Lower leg skin (tissue), 4 donors: Measurements from ENCODE around the gene TMEM150B. TPM values are rescaled to one million over a fixed set of nuclear protein-coding genes. Genes with fewer than 3 reads are reported as not detected.

ENCODE experiments used
- DNase-seq, 2 donors: peaks; one replicate each; pipeline ENCODE4 v3.0.0-alpha.2; 2019; ENCODE audit warnings: low spot score in 2 of 2
- H3K4me3 ChIP-seq: fragments of 200-600 bp; sonication (generic); 2 replicates; pipeline ENCODE4 v1.5.1; 2017; ENCODE audit warnings: mild to moderate bottlenecking, low read depth; ENCODE audit not compliant: poor library complexity, severe bottlenecking
- POLR2A ChIP-seq, 2 donors: fragments of 450-650 bp; IDR thresholded peaks; one replicate each; pipeline ENCODE4 v1.6.1; 2016 to 2017; ENCODE audit warnings: antibody characterized with exemption in 2 of 2, mild to moderate bottlenecking in 1 of 2, moderate library complexity in 1 of 2
- WGBS, 2 donors: methylation state at CpG; one replicate each; pipeline ENCODE4 v1.1.5; 2018; 5-methylcytosine and 5-hydroxymethylcytosine counted together
- intact Hi-C: fragments of 100-400 bp; cut with DNase I; formaldehyde crosslinking; loops from one replicate; pipeline ENCODE4 v1.15.0; 2023; ENCODE audit warnings: low total_unique reads
- total RNA-seq, 4 donors: library from RNA; depleted of rRNA; stranded (reverse); fragments of >200 nt; gene quantifications; one replicate each; pipeline ENCODE4 v1.1.0, GENCODE V29; 2016
- TF ChIP-seq, protein P1 (sequence below), 3 donors: fragments of 450-650 bp; IDR thresholded peaks; one replicate each; pipeline ENCODE4 v1.5.1; 2016; ENCODE audit warnings: antibody characterized with exemption in 3 of 3, mild to moderate bottlenecking in 3 of 3, moderate library complexity in 2 of 3

The TMEM150B gene
- total RNA-seq, 4 donors from 2014 or later: 0.58 TPM; not detected in 3

DNA sequence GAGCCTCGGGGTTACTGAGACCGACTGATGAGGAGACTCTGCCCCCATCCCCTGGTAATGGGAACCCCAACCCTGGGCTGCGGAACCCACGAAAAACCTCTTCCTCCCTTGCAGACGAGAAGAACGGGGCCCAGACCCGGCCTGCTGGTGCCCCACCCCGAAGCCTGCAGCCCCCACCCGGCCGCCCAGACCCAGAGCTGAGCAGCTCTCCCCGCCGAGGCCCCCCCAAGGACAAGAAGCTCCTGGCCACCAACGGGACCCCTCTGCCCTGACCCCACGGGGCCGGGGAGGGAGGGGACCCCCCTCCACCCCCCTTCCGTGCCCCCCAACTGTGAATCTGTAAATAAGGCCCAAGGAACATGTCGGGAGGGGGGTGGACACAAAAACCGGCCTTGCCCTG lies 13.3 kb downstream of the TMEM150B start:
- H3K4me3 ChIP-seq: no peak overlapping the region
- intact Hi-C loops: no loop called here
- DNase-seq: no peak
- 87 to 95% methylated on average over 9 to 14 of the region's 18 CpGs for WGBS, 2 donors
- TF ChIP-seq, protein P1, sequence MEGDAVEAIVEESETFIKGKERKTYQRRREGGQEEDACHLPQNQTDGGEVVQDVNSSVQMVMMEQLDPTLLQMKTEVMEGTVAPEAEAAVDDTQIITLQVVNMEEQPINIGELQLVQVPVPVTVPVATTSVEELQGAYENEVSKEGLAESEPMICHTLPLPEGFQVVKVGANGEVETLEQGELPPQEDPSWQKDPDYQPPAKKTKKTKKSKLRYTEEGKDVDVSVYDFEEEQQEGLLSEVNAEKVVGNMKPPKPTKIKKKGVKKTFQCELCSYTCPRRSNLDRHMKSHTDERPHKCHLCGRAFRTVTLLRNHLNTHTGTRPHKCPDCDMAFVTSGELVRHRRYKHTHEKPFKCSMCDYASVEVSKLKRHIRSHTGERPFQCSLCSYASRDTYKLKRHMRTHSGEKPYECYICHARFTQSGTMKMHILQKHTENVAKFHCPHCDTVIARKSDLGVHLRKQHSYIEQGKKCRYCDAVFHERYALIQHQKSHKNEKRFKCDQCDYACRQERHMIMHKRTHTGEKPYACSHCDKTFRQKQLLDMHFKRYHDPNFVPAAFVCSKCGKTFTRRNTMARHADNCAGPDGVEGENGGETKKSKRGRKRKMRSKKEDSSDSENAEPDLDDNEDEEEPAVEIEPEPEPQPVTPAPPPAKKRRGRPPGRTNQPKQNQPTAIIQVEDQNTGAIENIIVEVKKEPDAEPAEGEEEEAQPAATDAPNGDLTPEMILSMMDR (IDR thresholded peaks at IDR 0.05): no peak
- TF ChIP-seq POLR2A (IDR thresholded peaks at IDR 0.05): no peak

DNA sequence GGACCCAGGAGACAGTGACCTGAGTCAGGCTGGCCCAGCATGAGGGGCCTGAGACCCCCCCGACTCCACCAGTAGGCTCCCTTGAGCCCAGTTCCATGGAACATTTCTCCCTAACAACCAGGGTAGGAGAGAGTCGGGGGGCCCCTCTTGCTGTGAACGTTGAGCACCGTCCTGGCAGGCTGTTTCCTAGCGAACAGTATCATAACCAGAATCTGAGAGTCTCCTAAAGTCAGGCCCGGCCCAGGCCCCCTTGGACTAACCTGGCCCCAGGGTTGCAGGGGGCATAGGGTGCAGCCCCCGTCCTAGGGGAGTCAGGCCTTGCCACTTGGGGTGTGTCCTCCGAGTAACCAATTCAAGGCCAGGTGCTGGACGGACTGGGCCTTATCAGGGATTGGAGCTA lies 13.7 kb downstream of the TMEM150B start:
- DNase-seq: no peak
- intact Hi-C loops: no loop called here
- TF ChIP-seq, protein P1 (IDR thresholded peaks at IDR 0.05): no peak
- TF ChIP-seq POLR2A (IDR thresholded peaks at IDR 0.05): no peak
- 90 to 93% methylated on average over 9 of the region's 9 CpGs for WGBS, 2 donors
- no peak overlapping the region for H3K4me3 ChIP-seq

DNA sequence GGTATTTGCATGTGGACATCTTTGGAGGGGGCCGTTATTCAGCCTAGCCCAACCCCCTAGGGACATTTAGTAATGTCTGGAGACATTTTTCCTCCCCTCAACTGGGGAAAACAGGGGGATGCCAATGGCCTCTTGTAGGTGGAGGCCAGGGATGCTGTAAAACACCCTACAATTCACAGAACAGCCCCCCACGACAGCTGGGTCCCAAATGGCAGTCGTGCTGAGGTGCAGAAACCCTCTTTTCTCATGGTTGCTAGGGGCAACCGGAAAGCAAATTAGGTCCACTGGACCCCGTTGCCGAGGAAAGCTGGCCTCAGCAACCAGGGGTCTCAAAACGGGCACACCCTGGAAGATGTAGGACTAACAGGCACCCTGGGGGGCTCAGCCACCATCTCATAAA lies 14.6 kb downstream of the TMEM150B start:
- no peak for DNase-seq
- 74 to 78% methylated on average over 6 to 7 of the region's 7 CpGs for WGBS, 2 donors
- H3K4me3 ChIP-seq: no peak overlapping the region
- intact Hi-C loops: no loop called here
- TF ChIP-seq, protein P1 (IDR thresholded peaks at IDR 0.05): no peak
- TF ChIP-seq POLR2A (IDR thresholded peaks at IDR 0.05): no peak

DNA sequence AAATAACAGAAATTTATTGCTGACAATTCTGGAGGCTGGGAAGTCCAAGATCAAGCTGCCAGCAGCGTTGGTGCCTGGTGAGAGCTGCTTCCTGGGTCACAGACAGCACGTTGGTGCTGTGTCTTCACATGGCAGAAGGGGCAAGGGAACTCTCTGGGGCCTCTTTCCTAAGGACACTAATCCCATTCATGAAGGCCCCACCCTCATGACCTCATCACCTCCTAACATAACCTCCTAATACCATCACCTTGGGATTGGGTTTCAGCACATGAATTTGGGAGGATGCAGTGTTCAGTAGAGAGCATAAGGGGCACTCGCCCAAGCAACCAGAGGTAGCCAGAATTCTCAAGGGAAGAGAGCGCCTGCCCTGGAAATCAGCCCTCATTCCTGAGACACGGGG lies 15.7 kb downstream of the TMEM150B start:
- DNase-seq: no peak
- TF ChIP-seq POLR2A (IDR thresholded peaks at IDR 0.05): no peak
- H3K4me3 ChIP-seq: no peak overlapping the region
- 86 to 94% methylated on average over 3 to 5 of the region's 5 CpGs for WGBS, 2 donors
- intact Hi-C loops: no loop called here

DNA sequence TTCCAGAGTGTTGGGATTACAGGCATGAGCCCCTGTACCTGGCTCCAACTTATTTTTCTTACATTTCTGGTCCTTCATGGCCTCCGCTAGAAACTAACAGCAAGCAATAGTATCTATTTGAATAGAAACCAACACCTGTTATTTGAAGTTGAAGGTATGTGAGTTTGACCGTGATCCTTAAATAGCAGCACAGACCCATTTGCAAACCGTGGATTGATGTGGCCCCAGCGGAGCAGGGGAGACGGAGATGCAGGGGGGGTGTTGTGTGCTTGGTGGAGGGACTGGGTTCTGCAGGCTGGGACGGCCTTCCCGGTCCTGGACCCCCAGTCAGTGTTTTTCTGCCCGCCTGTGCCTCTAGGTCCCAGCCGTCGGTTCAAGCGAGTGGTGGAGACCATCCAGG lies 16.9 kb downstream of the TMEM150B start:
- 93 to 94% methylated on average over 11 of the region's 11 CpGs for WGBS, 2 donors
- DNase-seq: no peak
- H3K4me3 ChIP-seq: no peak overlapping the region
- intact Hi-C loops: no loop called here
- no peak for TF ChIP-seq POLR2A (IDR thresholded peaks at IDR 0.05)
- TF ChIP-seq, protein P1 (IDR thresholded peaks at IDR 0.05): no peak

DNA sequence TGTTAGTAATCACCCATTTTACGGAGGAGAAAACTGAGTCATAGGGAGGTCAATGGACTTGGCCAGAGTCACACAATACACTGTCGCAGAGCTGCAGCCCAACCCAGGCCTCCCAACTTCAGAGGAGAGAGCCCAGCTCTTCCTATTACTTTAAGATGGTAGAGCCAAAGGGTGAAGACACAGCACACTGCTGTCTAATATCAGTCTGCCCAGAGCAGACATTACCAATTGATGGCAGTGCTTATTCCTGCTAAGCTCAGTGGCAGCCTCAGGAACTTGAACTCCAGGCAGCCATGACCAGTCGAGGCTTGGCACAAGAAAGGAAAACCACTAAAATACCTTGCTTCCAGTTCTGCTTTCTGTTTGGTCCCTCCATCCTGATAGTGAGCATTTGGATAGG lies 18.4 kb downstream of the TMEM150B start:
- TF ChIP-seq POLR2A (IDR thresholded peaks at IDR 0.05): no peak
- TF ChIP-seq, protein P1 (IDR thresholded peaks at IDR 0.05): no peak
- 78 to 80% methylated on average over 3 of the region's 3 CpGs for WGBS, 2 donors
- H3K4me3 ChIP-seq: no peak overlapping the region
- intact Hi-C loops: no loop called here
- DNase-seq: no peak
